ENCODE results near the gene GLRB.
"Not testable (repeated sequence)": the region's sequence is repeated elsewhere in the genome, so short reads cannot be mapped to it uniquely, and the experiment has no call there.

Gene GLRB

DNA sequence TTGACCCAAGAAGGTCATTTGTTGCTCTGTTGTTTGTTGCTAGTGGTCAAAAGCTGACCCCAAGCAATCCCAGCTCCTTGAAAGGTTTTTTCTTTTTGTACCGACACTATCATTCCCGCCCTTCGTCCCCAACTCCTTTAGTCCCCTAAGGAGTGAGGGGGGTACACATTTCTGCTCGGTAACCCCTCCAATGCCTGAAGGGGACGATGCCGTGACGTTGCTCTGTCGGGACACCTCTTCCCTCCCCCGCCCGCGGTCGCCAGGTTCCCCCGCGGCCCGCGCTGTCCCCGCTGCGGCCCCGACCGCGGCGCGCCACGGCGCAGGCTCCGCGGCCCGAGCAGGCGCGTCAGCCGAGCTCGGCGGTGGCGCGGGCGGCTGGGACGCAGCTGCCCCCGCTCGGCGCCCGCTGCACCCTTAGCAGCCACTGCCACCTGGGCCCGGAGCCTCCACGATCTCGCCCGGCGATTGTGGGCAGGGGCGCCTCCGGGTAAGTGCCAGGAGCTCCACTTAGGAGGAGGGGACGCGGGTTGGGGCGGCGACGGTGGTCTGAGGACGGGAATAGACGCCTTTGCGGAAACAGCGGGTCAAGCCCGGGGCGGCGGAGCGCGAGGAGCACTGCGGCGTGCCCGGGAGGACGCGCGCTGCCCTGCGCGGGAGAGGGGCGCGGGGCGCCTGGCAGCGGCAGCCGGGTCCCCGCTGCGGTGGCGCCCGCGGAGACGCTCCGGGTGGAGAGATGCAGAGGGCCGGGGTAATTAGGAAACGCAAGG is at the start of gene GLRB:
Gene GLRB (plus strand): TSS at position 340 of the 767 bp plus-strand sequence. CDS start 1,875 bp downstream, outside the sequence.
- peak in 1 of 2 experiments; percentile 47 for DNase-seq

DNA sequence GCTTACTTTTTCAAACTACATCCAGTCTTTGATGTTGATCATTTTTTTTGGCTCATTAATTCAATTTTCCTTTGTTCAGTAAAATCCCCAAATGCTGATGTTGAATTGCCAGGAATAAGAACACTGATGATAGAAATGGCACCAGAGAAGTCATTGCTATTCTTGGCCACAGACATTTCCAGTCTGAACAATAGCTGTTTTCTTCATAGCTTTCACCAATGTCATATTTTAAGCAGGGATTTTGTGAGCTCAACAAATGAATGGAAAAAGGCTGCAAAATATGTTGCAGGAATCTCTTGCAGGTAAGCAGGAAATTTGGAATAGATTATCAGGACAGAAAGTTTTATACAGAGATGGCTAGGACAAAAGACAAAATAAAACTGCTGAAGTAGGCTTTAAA is 40.5 kb upstream of the GLRB start:
- no peak for DNase-seq

DNA sequence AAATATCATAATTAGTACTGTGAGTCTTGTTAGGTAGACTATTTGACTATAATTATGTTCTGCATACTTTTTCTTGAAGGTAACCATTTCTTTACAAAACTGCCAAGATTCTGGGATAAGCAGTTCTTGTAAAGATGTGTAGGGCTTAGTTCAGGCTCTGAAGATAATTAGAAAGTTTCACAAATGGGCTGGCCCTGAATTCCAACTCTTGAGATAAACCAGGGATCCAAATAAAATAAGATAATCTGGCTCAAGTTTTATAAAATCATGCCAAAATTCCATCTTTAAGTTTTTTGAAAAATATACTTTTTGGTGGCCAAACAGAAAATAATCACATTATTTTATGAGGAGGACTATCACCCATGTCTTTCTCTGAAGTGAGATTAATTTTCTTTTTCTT is 35.5 kb upstream of the GLRB start:
- DNase-seq: no peak

DNA sequence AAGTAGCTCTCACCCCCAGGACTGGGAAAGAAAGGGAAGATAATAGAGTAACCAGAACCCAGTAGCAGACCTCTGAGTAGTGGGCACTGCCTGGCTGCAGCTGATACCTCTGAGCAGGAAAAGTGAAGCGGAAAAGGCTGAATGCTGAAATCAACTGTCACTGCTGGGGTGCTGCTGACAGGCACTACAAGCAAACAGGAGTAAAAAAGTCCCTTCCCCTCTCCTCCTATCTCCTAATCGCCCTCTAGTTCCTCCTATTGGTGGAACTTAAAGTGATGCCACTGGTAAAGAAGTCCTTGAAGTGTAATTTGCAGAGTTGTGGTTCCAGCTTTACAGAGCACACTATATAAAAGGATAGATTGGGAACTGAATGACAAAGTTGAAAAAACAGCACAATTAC is 32.8 kb upstream of the GLRB start:
- no peak for DNase-seq

DNA sequence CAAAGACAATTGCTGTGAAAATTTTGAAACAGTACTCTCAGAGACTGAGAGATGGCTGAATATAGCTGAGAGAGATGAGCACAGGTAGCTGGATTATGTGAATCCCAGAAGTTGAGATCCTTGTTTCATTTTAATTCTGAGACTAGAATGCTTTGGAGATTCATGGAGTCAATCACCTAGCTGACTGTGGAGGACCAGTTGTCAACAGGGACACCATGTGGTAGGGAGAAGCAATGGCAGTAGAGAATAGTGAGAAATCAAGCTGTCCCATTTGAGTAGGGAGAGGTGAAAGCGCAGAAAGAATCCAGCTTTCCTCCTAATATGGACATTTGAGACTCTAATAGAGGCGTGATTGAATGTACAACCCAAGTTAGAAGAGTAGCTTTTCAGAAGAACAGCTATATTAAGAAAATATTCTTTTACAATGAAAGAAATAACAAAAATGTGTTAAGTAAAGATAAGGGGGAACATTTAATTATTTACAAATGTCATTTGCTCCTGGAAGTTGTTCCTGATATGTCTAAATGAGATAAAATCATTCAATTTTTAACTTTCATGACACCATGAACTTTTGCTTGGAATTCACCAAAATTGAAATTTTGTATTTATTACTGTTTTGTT is 30.3 kb upstream of the GLRB start:
- no peak for DNase-seq

DNA sequence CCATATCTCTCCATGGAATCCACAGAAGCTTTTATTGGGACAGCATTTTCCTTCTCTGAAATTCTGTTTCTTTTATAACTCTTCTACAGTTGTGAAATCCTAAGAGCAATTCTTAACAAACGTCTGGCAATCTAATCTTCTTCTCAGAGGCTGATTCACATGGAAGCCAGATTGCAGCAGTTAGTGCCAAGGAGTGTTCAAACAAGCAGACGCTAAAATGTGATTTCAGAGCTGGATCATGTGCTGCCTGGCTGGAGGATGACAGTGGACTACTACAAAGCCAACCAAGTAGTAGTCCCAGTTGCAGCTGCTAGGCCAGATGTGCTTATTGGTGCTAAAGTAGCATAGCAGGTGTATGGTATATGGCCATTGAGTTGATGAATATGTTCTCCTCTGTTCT is 27.7 kb upstream of the GLRB start:
- DNase-seq: no peak

DNA sequence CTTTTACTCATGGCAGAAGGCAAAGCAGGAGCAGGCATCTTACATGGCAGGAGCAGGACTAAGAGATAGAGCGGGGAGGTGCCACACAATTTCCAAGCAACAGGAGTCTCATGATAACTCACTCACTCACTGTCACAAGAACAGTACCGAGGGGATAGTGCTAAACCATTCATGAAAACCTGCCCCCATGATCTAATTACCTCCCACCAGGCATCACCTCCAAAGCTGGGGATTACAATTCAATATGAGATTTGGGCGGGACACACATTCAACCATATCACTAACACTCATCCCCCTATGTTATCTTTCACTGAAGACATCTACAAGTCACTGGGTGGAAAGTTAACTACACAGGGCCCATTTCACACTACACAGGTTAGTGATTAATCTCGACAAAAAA is 25.4 kb upstream of the GLRB start:
- no peak for DNase-seq

DNA sequence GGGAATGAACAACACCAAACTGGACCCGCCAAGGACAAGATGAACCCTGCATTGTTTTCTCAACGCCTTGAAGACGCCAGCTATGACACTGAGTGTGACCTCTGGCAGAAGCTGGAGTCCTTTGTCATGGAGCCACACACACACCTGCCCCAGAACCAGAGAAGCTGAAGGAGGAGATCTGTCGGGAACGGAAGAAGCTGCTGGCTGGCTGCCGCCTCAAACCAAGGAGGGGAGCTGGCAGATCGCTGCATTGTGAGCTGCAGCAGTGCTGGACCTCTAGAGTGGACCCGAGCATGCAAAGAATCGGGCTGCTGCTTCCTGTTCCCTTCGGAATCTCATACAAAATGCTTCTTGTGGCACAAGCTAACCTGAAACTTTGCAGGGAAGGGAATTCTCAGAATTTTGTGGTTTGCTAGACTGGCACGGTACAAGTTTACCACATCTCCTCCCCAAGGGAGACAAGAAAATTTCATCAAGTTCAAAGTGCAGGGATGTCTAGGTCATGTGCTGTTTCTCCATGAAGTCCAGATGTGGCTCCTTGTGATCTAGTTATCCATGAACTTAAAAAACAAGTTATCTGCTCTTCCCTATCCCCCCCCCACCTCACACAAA is 23.4 kb upstream of the GLRB start:
- no peak for DNase-seq

DNA sequence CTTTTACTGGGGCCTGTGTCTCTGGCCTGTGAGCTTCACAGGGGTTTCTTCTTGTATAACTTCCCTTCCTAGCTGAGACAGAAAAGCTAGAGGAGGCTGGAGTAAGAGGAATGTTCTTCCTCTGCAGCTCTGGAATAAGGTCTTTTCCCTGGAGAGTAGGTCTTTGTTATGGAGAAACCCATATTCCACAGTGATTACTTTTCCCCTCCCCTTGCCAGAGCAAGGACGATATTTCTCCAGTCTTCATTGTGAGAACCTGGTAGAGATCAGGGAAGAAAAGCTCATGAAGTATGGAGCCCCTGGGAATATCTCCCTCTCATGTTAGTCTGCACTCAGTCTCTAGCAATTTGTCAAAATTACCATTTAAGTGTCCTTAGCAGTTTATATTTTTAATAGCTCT is 18.7 kb upstream of the GLRB start:
- no peak for DNase-seq

DNA sequence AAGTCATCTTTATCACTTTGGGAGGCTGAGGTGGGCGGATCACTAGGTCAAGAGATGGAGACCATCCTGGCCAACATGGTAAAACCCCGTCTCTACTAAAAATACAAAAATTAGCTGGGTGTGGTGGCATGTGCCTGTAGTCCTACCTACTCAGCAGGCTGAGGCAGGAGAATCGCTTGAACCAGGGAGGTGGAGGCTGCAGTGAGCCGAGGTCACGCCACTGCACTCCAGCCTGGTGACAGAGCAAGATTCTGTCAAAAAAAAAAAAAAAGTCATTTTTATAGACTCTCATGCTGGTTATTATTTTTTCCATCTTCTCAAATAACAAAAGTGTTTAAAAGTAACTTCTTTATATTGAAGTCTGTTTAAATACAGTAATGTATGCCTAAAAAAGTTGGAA is 17.1 kb upstream of the GLRB start:
- DNase-seq: not testable (repeated sequence)

DNA sequence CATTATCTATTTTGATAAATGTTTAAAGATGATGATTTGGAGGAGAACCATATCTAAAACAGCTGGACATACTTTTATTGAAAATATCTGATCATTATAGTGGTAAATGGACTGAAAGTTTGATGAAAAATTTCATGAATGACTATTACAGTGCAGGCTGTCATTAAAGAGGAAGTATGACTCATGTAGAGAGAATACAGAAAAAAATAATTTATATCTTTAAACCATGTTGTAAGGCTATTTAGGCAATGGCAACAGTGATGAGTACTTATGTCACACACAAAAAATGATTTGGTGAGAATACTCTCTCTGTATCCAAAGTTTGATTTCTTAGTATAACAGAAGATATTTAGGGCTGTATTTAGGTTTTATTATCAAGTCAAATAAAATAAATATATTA is 3.9 kb upstream of the GLRB start:
- no peak for DNase-seq

DNA sequence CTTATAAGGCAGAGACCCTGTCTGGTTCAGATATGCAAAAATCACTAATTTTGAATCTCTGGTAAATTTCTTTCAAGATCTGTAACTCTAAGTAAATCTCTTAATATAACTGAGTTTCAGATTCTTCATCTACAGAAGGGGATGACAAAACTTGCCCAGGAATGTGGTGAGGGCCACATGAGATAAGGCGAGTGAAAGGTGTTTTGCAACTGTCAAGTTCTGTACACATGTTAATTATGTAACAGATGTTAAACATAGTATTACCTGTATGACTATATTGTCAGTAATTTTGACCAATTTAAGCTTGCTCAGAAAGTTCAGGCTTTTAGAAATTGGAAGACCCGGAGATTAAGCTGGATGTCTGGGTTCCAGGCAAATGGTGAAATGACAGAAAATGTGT is 549 bp upstream of the GLRB start:
- no peak for DNase-seq

DNA sequence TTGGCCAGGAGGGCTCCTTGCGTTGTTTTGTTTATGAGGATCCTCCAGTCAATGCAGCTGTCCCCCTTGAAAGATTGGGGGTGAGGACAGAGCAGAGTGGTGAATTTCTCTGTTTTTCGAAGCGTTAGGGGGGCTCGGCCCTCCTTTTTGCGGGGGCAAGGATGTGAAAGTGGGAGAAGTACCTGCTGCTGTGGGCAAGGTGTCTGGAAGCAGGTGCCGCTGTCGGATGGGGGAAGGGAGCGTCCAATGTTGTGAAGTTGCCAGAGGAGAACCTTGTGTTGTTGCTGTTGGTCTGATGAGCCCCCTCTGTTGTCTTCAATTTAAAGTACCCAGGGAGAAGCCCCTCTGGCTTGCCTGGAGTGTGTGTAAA is 613 bp downstream of the GLRB start:
- DNase-seq: no peak

DNA sequence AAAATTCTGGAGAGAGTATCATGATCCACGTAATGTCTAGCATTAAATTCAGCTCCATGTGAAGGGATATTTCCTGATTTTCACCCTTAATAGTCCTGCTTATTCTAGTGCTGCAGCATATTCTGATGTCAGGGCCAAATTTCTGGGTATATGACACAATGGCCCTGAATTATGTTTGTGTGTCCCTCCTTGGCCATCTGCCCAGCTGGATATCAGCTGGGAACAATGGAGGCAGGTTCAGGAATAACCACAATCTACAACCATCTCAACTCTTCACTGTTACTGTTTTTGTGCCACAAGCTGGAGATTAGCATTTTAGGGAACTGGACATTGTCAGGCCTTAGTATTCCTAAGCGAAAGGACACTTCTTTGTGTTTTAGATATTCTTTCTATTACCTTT is 3.5 kb downstream of the GLRB start:
- DNase-seq: no peak

DNA sequence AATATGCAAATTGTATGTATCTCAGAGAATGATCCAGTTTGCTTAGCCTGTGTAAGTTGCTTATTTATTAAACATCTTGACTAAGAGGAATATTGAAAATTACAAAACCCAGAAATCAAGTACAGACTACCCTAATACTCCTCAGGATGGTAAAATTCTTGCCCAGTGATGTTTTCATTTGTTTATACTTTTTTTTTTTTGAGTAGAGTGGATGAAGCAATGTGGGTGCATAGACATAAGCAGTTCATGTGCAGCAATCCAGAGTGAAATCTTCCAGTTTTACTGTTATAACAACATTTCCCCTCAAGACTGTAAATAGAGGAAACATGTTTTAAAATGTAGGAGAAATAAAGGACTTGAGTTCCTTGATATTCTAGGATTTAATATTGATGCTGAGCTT is 4.7 kb downstream of the GLRB start:
- no peak for DNase-seq

DNA sequence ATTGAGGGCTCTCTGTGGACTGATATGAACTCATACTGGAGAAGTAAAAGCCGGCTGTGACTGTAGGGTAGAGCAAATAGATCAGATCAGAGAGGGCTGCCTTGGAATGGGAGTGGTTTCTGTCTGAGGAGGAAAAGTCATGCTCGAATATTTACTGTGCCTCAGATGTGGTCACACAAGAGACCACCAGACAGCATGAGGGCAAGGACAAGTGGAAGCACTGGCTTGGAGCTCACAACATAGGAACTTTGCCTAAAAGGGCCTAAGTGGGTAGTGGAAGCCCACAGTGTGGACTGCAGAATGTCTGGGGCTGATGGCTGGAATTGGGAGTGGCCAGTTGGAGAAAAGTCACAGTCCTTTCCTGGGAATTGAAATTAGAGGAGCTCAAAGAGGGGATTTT is 19.8 kb downstream of the GLRB start:
- DNase-seq: no peak

DNA sequence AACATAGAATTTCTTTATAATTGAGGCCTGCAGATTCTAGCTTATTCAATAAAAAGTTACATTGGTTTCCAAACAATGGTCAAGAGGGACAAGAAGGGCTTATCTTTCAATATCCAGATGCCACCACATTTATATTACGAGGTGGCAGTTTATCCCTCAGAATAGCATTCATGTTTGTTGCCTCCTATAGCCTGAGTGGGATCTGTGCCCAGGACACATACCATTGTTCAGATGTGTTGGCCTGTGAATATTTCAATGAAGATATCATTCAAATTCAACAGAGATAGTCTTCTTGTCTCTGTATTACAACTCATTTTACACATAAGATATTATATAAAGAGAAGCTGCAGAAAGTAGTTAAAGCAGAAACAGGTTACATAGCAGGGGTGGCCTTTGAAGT is 20.5 kb downstream of the GLRB start:
- DNase-seq: no peak

DNA sequence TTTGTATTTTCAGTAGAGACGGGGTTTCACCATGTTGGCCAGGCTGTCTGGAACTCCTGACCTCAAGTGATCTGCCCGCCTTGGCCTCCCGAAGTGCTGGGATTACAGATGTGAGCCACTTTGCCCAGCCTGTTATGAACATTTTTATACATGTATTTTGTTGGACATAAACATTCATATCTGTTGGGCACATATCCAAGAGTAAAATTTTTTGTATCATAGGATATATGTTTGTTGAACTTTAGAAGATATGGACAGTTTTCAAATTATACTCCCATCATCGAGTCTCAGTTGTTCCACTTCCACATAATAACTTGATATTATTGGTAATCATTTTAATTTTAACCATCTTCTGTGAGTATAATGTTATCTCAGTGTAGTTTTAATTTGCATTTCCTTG is 23.6 kb downstream of the GLRB start:
- no peak for DNase-seq

DNA sequence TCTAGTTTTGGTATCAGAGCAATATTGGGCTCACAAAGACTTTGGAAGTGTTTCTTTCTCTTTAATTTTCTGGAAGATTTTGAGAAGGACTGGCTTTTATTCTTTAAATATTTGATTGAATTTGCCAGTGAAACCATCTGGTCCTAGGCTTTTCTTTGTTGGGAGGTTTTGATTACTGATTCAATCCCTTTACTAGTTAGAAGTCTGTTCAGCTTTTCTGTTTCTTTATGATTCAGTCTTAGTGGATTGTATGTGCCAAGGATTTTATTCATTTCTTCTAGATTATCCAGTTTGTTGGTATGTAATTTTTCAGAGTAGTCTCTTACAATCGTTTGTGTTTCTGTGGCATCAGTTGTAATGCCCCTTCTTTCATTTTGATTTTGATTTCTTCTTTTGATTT is 28.6 kb downstream of the GLRB start:
- DNase-seq: no peak

DNA sequence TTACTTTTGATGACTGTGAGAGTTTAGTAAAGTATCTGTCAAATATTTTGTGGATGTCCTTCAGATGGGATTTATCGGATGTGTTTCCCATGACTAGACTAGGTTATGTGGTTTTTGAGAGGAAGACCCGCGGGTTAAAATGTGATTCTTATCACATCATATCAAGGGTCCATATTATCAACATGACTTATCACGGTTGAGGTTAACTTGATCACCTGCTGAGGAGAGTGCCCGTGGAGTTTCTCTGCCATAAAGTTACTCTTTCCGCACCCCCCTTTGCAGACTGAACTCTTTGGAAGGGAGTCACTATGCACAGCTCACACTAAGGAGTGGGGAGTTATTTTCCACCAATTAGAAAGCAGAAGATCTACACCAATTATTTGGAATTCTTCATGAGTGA is 38.7 kb downstream of the GLRB start:
- DNase-seq: no peak

DNA sequence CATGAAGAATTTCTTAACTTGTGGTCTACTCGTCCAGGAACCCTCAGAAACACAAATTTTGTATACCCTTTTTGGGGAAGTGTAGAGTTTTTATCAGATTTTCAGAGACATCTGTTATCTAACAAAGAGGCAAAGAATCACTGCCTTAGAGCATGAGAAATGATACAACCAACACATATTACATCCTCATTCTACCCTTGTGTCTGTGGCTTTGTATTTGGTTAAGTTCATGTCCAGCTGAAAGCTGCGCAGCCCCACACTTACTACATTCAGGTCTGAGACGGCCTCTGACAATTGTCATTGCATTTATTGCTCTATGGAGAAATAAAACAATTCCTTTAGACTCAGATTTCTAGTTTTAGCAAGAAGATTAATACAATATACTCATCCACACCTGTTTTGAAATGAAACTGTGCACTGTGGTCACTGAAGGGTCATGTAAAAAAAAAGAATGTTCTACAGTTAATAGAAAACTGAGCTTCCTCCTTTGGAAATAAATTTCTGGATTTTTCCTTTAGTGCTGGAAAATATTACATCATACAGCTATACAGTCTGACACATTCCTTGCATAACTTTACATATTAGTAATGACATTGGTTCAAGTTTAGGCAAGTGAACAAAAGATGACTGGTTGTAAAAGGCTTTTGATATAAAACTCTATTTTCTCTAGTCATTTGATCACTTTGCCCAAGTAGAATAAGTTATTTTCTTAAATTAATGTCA is 39.8 kb downstream of the GLRB start:
- no peak for DNase-seq

DNA sequence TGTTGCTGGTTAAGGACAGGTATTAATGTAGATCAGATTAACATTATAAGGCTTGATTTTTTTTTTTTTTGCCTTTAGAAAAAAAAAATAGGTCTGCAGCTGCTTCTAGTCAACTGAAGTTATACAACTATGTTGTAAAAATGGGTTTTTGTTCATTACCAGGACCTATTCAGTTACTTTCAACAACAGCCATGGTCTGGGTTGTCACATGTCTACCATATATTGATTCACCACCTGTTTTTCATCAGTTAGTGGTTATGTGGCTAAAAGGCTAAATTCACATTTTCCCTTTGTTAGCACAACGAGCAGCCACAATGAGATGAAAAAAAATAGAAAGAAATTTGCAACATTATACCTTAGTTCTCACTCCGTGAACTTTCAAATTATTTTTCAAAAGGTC is 45.5 kb downstream of the GLRB start:
- DNase-seq: no peak

DNA sequence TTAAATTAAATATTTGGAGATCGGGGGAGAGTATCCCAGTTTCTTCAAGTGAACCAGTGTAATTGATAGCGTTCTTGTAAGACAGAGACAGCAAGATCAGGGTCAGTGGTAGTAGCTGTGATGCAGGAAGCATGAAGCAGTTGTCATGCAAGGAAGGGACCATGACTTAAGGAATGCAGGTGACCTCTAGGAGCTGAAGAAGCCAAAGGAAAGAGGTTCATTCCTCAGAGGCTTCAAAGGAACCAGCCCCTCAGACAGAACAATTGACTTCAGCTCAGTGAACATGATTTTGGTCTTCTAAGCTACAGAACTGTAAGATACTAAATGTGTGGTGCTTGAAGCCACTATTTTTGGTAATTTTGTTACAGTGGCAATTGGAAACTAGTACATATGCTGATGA is 51.6 kb downstream of the GLRB start:
- no peak for DNase-seq

DNA sequence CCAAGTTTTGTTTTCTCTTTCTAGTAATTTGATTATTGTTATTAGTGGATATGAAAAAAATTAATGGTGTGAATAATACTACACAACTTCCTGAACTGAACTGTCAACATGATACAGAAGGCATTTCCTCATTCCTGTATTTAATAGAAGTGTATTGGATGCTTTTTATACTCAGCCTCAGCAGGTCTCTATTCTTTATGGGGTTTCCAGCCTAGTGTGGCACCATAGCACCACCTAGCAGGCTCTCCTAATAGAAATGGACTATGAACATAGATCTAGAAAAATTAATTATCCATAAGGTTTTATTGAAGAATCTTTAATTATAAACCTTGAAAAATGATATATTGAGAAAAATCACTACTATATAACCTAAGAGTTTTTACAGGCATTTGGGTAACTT is 52.4 kb downstream of the GLRB start:
- no peak for DNase-seq

Measured in NCI-H1930 (cell line).